HEK293 (cell line): Measurements from ENCODE around the gene AHCYL2.
A peak's percentile ranks its signal among the peaks of the same experiment; 100 is the strongest.

Source experiments
- CTCF ChIA-PET: fragments of 350-600 bp; formaldehyde crosslinking; extraction: SDS; loops from one replicate; lab custom pipeline; 2021; ENCODE audit warnings: antibody characterized with exemption; lab: Yijun Ruan, JAX
- POLR2A ChIA-PET: fragments of 300-600 bp; formaldehyde crosslinking; extraction: SDS; loops from one replicate; lab custom pipeline; 2020; ENCODE audit warnings: antibody characterized with exemption, inconsistent platforms; lab: Yijun Ruan, JAX
- H3K27ac ChIP-seq: fragments of 200-500 bp; sonication (Bioruptor generic); 2 replicates; pipeline ENCODE4 v1.5.1; 2014; ENCODE audit warnings: low read depth, low read length, control low read depth, inconsistent platforms; ENCODE audit errors: extremely low read depth
- H3K36me3 ChIP-seq, 2 experiments: fragments of 200-500 bp in 1 of 2; sonication (Bioruptor generic) in 1 of 2; 1 replicate in 1 of 2; 2 replicates in 1 of 2; pipeline ENCODE4 v1.5.1; 2014 to 2017; ENCODE audit warnings: inconsistent platforms in 2 of 2, low read length in 2 of 2; ENCODE audit not compliant: control insufficient read depth in 2 of 2, insufficient read depth in 1 of 2
- H3K4me1 ChIP-seq: fragments of 200-500 bp; sonication (Bioruptor generic); 2 replicates; pipeline ENCODE4 v1.5.1; 2014; ENCODE audit warnings: mild to moderate bottlenecking, low read length, inconsistent platforms; ENCODE audit not compliant: control insufficient read depth, insufficient read depth
- H3K4me3 ChIP-seq: 2 replicates; pipeline ENCODE4 v1.5.1; 2011; ENCODE audit warnings: low read depth, mild to moderate bottlenecking, control low read depth, low read length, moderate library complexity
- H3K9me3 ChIP-seq: fragments of 200-500 bp; sonication (Bioruptor generic); 2 replicates; pipeline ENCODE4 v1.5.1; 2014; ENCODE audit warnings: low read depth, low read length, inconsistent platforms; ENCODE audit not compliant: control insufficient read depth, insufficient read depth
- KLF16 ChIP-seq: fragments of 450-650 bp; formaldehyde crosslinking; IDR thresholded peaks from 2 replicates; pipeline ENCODE4 v1.5.1; 2017; ENCODE audit warnings: missing biosample characterization, missing genetic modification characterization
- KLF8 ChIP-seq: fragments of 450-650 bp; formaldehyde crosslinking; IDR thresholded peaks from 2 replicates; pipeline ENCODE4 v1.5.1; 2016; ENCODE audit warnings: missing biosample characterization, missing genetic modification characterization
- KLF9 ChIP-seq: fragments of 450-650 bp; formaldehyde crosslinking; IDR thresholded peaks from 2 replicates; pipeline ENCODE4 v1.5.1; 2016; ENCODE audit warnings: missing biosample characterization, missing genetic modification characterization, low read depth
- PRDM1 ChIP-seq: fragments of 450-650 bp; formaldehyde crosslinking; IDR thresholded peaks from 2 replicates; pipeline ENCODE4; 2016; ENCODE audit warnings: missing biosample characterization, missing genetic modification characterization
- SP3 ChIP-seq: fragments of 450-650 bp; formaldehyde crosslinking; IDR thresholded peaks from 2 replicates; pipeline ENCODE4 v1.5.1; 2016; ENCODE audit warnings: missing biosample characterization, missing genetic modification characterization
- ZBTB17 ChIP-seq: fragments of 450-650 bp; formaldehyde crosslinking; IDR thresholded peaks from 2 replicates; pipeline ENCODE4 v1.5.1; 2016; ENCODE audit warnings: missing biosample characterization, missing genetic modification characterization
- ZNF114 ChIP-seq: fragments of 450-650 bp; formaldehyde crosslinking; IDR thresholded peaks from 2 replicates; pipeline ENCODE4 v1.5.0; 2017; ENCODE audit warnings: missing biosample characterization, missing genetic modification characterization
- ZNF184 ChIP-seq: fragments of 450-650 bp; IDR thresholded peaks from 2 replicates; pipeline ENCODE4 v1.5.1; 2018; ENCODE audit warnings: missing biosample characterization, mild to moderate bottlenecking, missing genetic modification characterization
- ZNF266 ChIP-seq: fragments of 450-650 bp; formaldehyde crosslinking; IDR thresholded peaks from 2 replicates; pipeline ENCODE4 v1.5.1; 2016; ENCODE audit warnings: missing biosample characterization, missing genetic modification characterization, low read depth
- ZNF341 ChIP-seq: fragments of 450-650 bp; formaldehyde crosslinking; IDR thresholded peaks from 2 replicates; pipeline ENCODE4; 2016; ENCODE audit warnings: low read depth, missing biosample characterization, missing genetic modification characterization
- ZNF354C ChIP-seq: fragments of 450-650 bp; formaldehyde crosslinking; IDR thresholded peaks from 2 replicates; pipeline ENCODE4 v1.5.1; 2016; ENCODE audit warnings: missing biosample characterization, missing genetic modification characterization, low read depth, borderline replicate concordance
- ZNF366 ChIP-seq: fragments of 450-650 bp; formaldehyde crosslinking; conservative IDR thresholded peaks from 2 replicates; pipeline ENCODE4 v1.5.1; 2016; ENCODE audit warnings: missing biosample characterization, missing genetic modification characterization
- ZNF48 ChIP-seq: fragments of 450-650 bp; formaldehyde crosslinking; IDR thresholded peaks from 2 replicates; pipeline ENCODE4 v1.5.1; 2016; ENCODE audit warnings: missing biosample characterization, missing genetic modification characterization
- ZNF501 ChIP-seq: fragments of 450-650 bp; formaldehyde crosslinking; IDR thresholded peaks from 2 replicates; pipeline ENCODE4 v1.5.1; 2016; ENCODE audit warnings: missing biosample characterization, missing genetic modification characterization
- ZNF529 ChIP-seq: fragments of 450-650 bp; formaldehyde crosslinking; IDR thresholded peaks from 2 replicates; pipeline ENCODE4 v1.5.1; 2017; ENCODE audit warnings: missing genetic modification characterization, missing biosample characterization; ENCODE audit not compliant: insufficient replicate concordance
- ZNF530 ChIP-seq: fragments of 450-650 bp; formaldehyde crosslinking; IDR thresholded peaks from 2 replicates; pipeline ENCODE4 v1.5.1; 2016; ENCODE audit warnings: low read depth, missing biosample characterization, missing genetic modification characterization
- ZNF548 ChIP-seq: fragments of 450-650 bp; formaldehyde crosslinking; IDR thresholded peaks from 2 replicates; pipeline ENCODE4 v1.5.1; 2016; ENCODE audit warnings: missing biosample characterization, missing genetic modification characterization
- ZNF561 ChIP-seq: fragments of 450-650 bp; IDR thresholded peaks from 2 replicates; pipeline ENCODE4 v1.5.1; 2018; ENCODE audit warnings: missing biosample characterization, missing genetic modification characterization, borderline replicate concordance
- ZNF585B ChIP-seq: fragments of 450-650 bp; formaldehyde crosslinking; IDR thresholded peaks from 2 replicates; pipeline ENCODE4 v1.5.1; 2016; ENCODE audit warnings: missing biosample characterization, missing genetic modification characterization
- ZNF791 ChIP-seq: fragments of 450-650 bp; formaldehyde crosslinking; IDR thresholded peaks from 2 replicates; pipeline ENCODE4 v1.5.1; 2016; ENCODE audit warnings: missing biosample characterization, missing genetic modification characterization
- ZNF830 ChIP-seq: fragments of 450-650 bp; IDR thresholded peaks from 2 replicates; pipeline ENCODE4 v1.5.0; 2018; ENCODE audit warnings: missing biosample characterization, missing genetic modification characterization, low read depth, mild to moderate bottlenecking, moderate library complexity
- ZSCAN30 ChIP-seq: fragments of 450-650 bp; IDR thresholded peaks from 2 replicates; pipeline ENCODE4 v1.5.1; 2018; ENCODE audit warnings: missing biosample characterization, mild to moderate bottlenecking, missing genetic modification characterization, moderate library complexity
- TF ChIP-seq, protein P1 (sequence below): fragments of 450-650 bp; formaldehyde crosslinking; IDR thresholded peaks from 2 replicates; pipeline ENCODE4 v1.5.1; 2016; ENCODE audit warnings: missing biosample characterization, missing genetic modification characterization
- TF ChIP-seq, protein P2 (sequence below): fragments of 450-650 bp; formaldehyde crosslinking; IDR thresholded peaks from 2 replicates; pipeline ENCODE4 v1.5.1; 2017; ENCODE audit warnings: missing biosample characterization, mild to moderate bottlenecking, missing genetic modification characterization, moderate library complexity
- TF ChIP-seq, protein P3 (sequence below): fragments of 450-650 bp; formaldehyde crosslinking; IDR thresholded peaks from 2 replicates; pipeline ENCODE4 v1.5.0; 2017; ENCODE audit warnings: missing biosample characterization, missing genetic modification characterization, borderline replicate concordance
- TF ChIP-seq, protein P4 (sequence below): fragments of 450-650 bp; formaldehyde crosslinking; IDR thresholded peaks from 2 replicates; pipeline ENCODE4 v1.5.1; 2016; ENCODE audit warnings: missing biosample characterization, missing genetic modification characterization

Gene AHCYL2

DNA sequence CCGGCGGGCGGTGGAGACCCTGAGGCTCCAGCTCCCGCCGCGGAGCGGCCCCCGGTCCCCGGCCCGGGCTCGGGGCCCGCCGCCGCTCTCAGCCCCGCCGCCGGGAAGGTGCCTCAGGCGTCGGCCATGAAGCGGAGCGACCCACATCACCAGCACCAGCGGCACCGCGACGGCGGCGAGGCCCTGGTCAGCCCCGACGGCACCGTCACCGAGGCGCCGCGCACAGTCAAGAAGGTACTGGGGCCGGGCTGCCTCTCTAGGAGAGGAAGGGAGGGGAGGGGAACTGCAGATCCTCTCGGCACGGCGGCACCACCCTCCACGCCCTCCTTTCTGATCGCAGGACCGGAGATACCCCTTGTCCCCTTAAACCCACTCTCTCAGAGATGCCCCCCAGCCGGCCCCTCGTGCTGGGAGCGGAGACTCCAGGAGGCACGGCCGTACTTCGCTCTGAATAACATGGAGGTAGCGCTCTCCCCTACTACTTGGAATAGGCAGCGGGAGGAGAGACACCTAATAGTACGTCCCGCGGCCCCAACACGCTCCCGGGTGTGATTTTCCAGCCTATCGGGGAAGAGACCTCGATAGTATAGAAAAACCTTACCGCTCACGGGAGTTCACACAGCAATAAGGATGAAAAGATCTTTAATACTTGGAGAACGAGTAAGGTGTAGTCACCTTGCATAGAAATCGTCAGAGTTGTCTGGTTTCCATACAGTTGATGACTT lies 538 bp downstream of the AHCYL2 start (continued):
- TF ChIP-seq, protein P1, sequence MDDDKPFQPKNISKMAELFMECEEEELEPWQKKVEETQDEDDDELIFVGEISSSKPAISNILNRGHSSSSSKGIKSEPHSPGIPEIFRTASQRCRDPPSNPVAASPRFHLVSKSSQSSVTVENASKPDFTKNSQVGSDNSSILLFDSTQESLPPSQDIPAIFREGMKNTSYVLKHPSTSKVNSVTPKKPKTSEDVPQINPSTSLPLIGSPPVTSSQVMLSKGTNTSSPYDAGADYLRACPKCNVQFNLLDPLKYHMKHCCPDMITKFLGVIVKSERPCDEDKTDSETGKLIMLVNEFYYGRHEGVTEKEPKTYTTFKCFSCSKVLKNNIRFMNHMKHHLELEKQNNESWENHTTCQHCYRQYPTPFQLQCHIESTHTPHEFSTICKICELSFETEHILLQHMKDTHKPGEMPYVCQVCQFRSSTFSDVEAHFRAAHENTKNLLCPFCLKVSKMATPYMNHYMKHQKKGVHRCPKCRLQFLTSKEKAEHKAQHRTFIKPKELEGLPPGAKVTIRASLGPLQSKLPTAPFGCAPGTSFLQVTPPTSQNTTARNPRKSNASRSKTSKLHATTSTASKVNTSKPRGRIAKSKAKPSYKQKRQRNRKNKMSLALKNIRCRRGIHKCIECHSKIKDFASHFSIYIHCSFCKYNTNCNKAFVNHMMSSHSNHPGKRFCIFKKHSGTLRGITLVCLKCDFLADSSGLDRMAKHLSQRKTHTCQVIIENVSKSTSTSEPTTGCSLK: no peak
- TF ChIP-seq KLF8 (tag by site-specific recombination) (peak; percentile 10; the same call in 1 of the 2 replicates), KLF16 (tag by site-specific recombination) (no peak), ZNF341 (tag by site-specific recombination) (peak; percentile 99), ZNF184 (0 out of 2 replicates have a peak, but pooled peaks have one; percentile 20)

DNA sequence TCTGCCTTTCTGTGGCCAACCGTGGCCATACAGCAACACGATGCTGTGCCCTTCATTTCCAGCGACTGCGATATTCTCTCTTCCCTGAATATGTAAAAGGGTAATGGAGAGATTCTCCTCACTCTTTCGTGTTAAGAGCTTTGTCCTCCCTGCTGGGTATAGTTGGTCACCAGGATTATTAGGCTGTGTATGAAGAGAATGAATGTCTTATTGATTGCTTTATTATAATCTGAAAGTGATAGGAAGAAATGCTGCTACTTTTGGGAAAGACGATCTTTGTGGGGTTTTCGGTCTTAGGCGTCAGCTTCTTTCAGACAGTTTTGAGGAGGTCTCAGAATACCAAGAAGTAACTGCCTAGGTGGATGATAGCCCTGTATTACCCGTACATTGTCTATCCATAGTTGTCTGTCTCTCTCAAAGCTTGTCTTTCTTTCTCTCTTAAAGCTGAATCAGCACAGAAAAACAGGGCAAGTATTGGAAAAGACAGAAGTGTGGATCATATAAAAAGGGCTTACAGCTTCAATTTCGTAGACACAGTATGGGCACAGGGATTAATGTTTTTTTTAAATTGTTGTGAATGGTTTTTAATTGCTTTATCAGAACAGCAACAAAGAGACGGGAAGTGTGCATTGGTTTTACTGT lies 1.2 kb downstream of the AHCYL2 start:
- CTCF ChIA-PET: interaction anchor here (0.6 to 7.3 kb wide), 7 partner anchors 38 to 419 kb away, joined by 3 to 51 read pairs (median 3); no protein-coding TSS in a partner anchor
- no peaks in the 10 kb centered on the region for H3K9me3 ChIP-seq
- H3K4me3 ChIP-seq: peak overlapping the region; percentile 85
- POLR2A ChIA-PET: interaction anchor here (0.5 to 0.6 kb wide), 2 partner anchors 12 to 290 kb away, joined by 6 to 7 read pairs; no protein-coding TSS in a partner anchor
- no peak overlapping the region for H3K27ac ChIP-seq
- no peaks in the 10 kb centered on the region for H3K36me3 ChIP-seq
- TF ChIP-seq ZBTB17 (tag by site-specific recombination) (peak; percentile 8; the same call in 1 of the 2 replicates), ZNF561 (tag by site-specific recombination) (no peak), ZNF791 (tag by site-specific recombination) (no peak), ZNF830 (no peak), ZNF354C (no peak), ZNF585B (tag by site-specific recombination) (no peak), ZNF548 (no peak), ZNF530 (no peak), ZNF529 (tag by site-specific recombination) (no peak), SP3 (tag by site-specific recombination) (no peak), ZNF48 (tag by site-specific recombination) (no peak), ZSCAN30 (tag by site-specific recombination) (no peak), ZNF501 (tag by site-specific recombination) (no peak), ZNF266 (tag by site-specific recombination) (no peak), PRDM1 (tag by site-specific recombination) (peak; percentile 40; the same call in 1 of the 2 replicates), KLF16 (tag by site-specific recombination) (no peak), KLF9 (no peak), ZNF366 (tag by site-specific recombination) (peak; percentile 49; the same call in 1 of the 2 replicates), ZNF114 (tag by site-specific recombination) (no peak)
- TF ChIP-seq, protein P2, sequence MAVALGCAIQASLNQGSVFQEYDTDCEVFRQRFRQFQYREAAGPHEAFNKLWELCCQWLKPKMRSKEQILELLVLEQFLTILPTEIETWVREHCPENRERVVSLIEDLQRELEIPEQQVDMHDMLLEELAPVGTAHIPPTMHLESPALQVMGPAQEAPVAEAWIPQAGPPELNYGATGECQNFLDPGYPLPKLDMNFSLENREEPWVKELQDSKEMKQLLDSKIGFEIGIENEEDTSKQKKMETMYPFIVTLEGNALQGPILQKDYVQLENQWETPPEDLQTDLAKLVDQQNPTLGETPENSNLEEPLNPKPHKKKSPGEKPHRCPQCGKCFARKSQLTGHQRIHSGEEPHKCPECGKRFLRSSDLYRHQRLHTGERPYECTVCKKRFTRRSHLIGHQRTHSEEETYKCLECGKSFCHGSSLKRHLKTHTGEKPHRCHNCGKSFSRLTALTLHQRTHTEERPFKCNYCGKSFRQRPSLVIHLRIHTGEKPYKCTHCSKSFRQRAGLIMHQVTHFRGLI (tag by site-specific recombination): peak; percentile 65
- TF ChIP-seq, protein P3, sequence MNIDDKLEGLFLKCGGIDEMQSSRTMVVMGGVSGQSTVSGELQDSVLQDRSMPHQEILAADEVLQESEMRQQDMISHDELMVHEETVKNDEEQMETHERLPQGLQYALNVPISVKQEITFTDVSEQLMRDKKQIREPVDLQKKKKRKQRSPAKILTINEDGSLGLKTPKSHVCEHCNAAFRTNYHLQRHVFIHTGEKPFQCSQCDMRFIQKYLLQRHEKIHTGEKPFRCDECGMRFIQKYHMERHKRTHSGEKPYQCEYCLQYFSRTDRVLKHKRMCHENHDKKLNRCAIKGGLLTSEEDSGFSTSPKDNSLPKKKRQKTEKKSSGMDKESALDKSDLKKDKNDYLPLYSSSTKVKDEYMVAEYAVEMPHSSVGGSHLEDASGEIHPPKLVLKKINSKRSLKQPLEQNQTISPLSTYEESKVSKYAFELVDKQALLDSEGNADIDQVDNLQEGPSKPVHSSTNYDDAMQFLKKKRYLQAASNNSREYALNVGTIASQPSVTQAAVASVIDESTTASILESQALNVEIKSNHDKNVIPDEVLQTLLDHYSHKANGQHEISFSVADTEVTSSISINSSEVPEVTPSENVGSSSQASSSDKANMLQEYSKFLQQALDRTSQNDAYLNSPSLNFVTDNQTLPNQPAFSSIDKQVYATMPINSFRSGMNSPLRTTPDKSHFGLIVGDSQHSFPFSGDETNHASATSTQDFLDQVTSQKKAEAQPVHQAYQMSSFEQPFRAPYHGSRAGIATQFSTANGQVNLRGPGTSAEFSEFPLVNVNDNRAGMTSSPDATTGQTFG: no peak
- TF ChIP-seq, protein P4, sequence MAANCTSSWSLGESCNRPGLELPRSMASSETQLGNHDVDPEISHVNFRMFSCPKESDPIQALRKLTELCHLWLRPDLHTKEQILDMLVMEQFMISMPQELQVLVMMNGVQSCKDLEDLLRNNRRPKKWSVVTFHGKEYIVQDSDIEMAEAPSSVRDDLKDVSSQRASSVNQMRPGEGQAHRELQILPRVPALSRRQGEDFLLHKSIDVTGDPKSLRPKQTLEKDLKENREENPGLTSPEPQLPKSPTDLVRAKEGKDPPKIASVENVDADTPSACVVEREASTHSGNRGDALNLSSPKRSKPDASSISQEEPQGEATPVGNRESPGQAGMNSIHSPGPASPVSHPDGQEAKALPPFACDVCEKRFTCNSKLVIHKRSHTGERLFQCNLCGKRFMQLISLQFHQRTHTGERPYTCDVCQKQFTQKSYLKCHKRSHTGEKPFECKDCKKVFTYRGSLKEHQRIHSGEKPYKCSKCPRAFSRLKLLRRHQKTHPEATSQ (tag by site-specific recombination): no peak
- TF ChIP-seq, all 188 proteins: peak for 4
- H3K4me1 ChIP-seq: peaks cover 17% of the 10 kb centered on the region
